Neural progenitor cell (in vitro differentiated cells): ENCODE measurements around the gene MYO1F.

ENCODE experiments used
- CTCF ChIP-seq: fragments of 200-600 bp; sonication (generic); IDR thresholded peaks from 2 replicates; pipeline ENCODE4 v1.5.1; 2017; ENCODE audit warnings: antibody characterized with exemption, mild to moderate bottlenecking
- EZH2phosphoT487 ChIP-seq: fragments of 200-600 bp; sonication (generic); IDR thresholded peaks from 2 replicates; pipeline ENCODE4 v1.6.1; 2017; ENCODE audit warnings: antibody characterized with exemption

- TF ChIP-seq CTCF (no peak), EZH2phosphoT487 (no peak)
Measured at GRCh38 chr19:8482696-8483095, 94.5 kb downstream of the MYO1F start.
